ENCODE measurements around the gene INTS1.

DNA sequence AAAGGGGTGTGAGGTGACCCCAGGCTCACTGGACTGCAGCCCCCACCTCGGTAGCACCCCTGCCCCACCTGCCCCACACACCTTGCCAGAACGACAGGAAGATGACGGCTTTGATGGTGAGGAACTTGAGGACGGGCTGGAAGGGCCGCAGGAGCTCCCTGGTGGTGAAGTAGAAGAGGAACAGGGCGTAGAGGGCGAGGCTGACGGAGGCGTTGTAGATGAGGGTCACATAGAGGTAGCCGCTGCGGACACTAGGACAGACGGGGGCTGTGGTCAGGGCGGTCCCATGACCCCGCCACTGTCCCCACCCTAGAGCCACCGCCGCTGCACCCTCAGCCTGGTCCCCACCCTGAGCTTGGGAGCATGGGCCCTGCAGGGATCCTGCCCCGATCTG is 44.2 kb upstream of the INTS1 start:
- TF ChIP-seq, protein P1, sequence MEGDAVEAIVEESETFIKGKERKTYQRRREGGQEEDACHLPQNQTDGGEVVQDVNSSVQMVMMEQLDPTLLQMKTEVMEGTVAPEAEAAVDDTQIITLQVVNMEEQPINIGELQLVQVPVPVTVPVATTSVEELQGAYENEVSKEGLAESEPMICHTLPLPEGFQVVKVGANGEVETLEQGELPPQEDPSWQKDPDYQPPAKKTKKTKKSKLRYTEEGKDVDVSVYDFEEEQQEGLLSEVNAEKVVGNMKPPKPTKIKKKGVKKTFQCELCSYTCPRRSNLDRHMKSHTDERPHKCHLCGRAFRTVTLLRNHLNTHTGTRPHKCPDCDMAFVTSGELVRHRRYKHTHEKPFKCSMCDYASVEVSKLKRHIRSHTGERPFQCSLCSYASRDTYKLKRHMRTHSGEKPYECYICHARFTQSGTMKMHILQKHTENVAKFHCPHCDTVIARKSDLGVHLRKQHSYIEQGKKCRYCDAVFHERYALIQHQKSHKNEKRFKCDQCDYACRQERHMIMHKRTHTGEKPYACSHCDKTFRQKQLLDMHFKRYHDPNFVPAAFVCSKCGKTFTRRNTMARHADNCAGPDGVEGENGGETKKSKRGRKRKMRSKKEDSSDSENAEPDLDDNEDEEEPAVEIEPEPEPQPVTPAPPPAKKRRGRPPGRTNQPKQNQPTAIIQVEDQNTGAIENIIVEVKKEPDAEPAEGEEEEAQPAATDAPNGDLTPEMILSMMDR (IDR thresholded peaks at IDR 0.05): no peak
- no peak for TF ChIP-seq POLR2A (IDR thresholded peaks at IDR 0.05)
